ENCODE measurements around the gene SLC9A1. TPM values are rescaled to one million over a fixed set of nuclear protein-coding genes. Genes with fewer than 3 reads are reported as not detected.

Gene SLC9A1
- total and polyA plus RNA-seq, 4 donors: 4.5 to 24.9 (median 13.8) TPM

- H3K4me3 ChIP-seq (ENCODE audit: low read length in 2 of 2): no peak overlapping the region
- no peak for ATAC-seq (ENCODE audit: low FRiP score)
- H3K27ac ChIP-seq (ENCODE audit: low read depth in 1 of 2, low read length in 2 of 2): no peak overlapping the region
- no peaks in the 10 kb centered on the region for H3K27me3 ChIP-seq (ENCODE audit: control insufficient read depth in 1 of 2, insufficient read depth in 2 of 2, low read length in 1 of 2)
- 71 to 74% methylated on average over 5 of the region's 5 CpGs for WGBS, 2 donors
- H3K36me3 ChIP-seq (ENCODE audit: control insufficient read depth in 1 of 2, insufficient read depth in 2 of 2, low read length in 1 of 2): no peaks in the 10 kb centered on the region
- DNase-seq: no peak
- H3K4me1 ChIP-seq (ENCODE audit: control insufficient read depth in 1 of 2, insufficient read depth in 2 of 2, low read length in 2 of 2): no peaks in the 10 kb centered on the region
- no peaks in the 10 kb centered on the region for H3K9me3 ChIP-seq (ENCODE audit: control insufficient read depth, low read length)
- intact Hi-C loops (cut with DNase I): loop anchor here in 1 of 2 donors (10.0 kb wide), 1 partner anchor 126 kb away; the partner anchor contains the start of gene KDF1
Measured at GRCh38 chr1:27090911-27091310, 64.0 kb downstream of the SLC9A1 start.

- no peak overlapping the region for H3K4me3 ChIP-seq (ENCODE audit: low read length in 2 of 2)
- no peak overlapping the region for H3K27ac ChIP-seq (ENCODE audit: low read depth in 1 of 2, low read length in 2 of 2)
- H3K27me3 ChIP-seq (ENCODE audit: control insufficient read depth in 1 of 2, insufficient read depth in 2 of 2, low read length in 1 of 2): no peaks in the 10 kb centered on the region
- intact Hi-C loops (cut with DNase I): no loop called here
- H3K9me3 ChIP-seq (ENCODE audit: control insufficient read depth, low read length): peaks cover 3% of the 10 kb centered on the region
- no peaks in the 10 kb centered on the region for H3K36me3 ChIP-seq (ENCODE audit: control insufficient read depth in 1 of 2, insufficient read depth in 2 of 2, low read length in 1 of 2)
- ATAC-seq (ENCODE audit: low FRiP score): no peak
- no peak for DNase-seq
- 96% methylated on average over 10 of the region's 10 CpGs for WGBS, 2 donors
- no peaks in the 10 kb centered on the region for H3K4me1 ChIP-seq (ENCODE audit: control insufficient read depth in 1 of 2, insufficient read depth in 2 of 2, low read length in 2 of 2)
Measured at GRCh38 chr1:27087371-27088220, 67.3 kb downstream of the SLC9A1 start.

GRCh38 chr1:27086628-27087027, 68.3 kb downstream of the SLC9A1 start:
- ATAC-seq (ENCODE audit: low FRiP score) (no peak), DNase-seq (no peak)
- intact Hi-C loops (cut with DNase I): no loop called here
- Histone ChIP-seq H3K4me1 (ENCODE audit: control insufficient read depth in 1 of 2, insufficient read depth in 2 of 2, low read length in 2 of 2) (no peaks in the 10 kb centered on the region), H3K4me3 (ENCODE audit: low read length in 2 of 2) (no peak overlapping the region), H3K36me3 (ENCODE audit: control insufficient read depth in 1 of 2, insufficient read depth in 2 of 2, low read length in 1 of 2) (no peaks in the 10 kb centered on the region), H3K27me3 (ENCODE audit: control insufficient read depth in 1 of 2, insufficient read depth in 2 of 2, low read length in 1 of 2) (no peaks in the 10 kb centered on the region), H3K9me3 (ENCODE audit: control insufficient read depth, low read length) (peaks cover 3% of the 10 kb centered on the region), H3K27ac (ENCODE audit: low read depth in 1 of 2, low read length in 2 of 2) (no peak overlapping the region)
- WGBS, 2 donors: 94 to 95% methylated on average over 3 of the region's 3 CpGs

- H3K4me3 ChIP-seq (ENCODE audit: low read length in 2 of 2): no peak overlapping the region
- H3K27me3 ChIP-seq (ENCODE audit: control insufficient read depth in 1 of 2, insufficient read depth in 2 of 2, low read length in 1 of 2): no peaks in the 10 kb centered on the region
- 77 to 79% methylated on average over 3 of the region's 3 CpGs for WGBS, 2 donors
- no peaks in the 10 kb centered on the region for H3K36me3 ChIP-seq (ENCODE audit: control insufficient read depth in 1 of 2, insufficient read depth in 2 of 2, low read length in 1 of 2)
- no peak overlapping the region for H3K27ac ChIP-seq (ENCODE audit: low read depth in 1 of 2, low read length in 2 of 2)
- ATAC-seq (ENCODE audit: low FRiP score) (no peak), DNase-seq (no peak)
- intact Hi-C loops (cut with DNase I): no loop called here
- no peaks in the 10 kb centered on the region for H3K4me1 ChIP-seq (ENCODE audit: control insufficient read depth in 1 of 2, insufficient read depth in 2 of 2, low read length in 2 of 2)
- peaks cover 3% of the 10 kb centered on the region for H3K9me3 ChIP-seq (ENCODE audit: control insufficient read depth, low read length)
Measured at GRCh38 chr1:27086026-27086425, 68.9 kb downstream of the SLC9A1 start.

GRCh38 chr1:27084107-27084506, 70.8 kb downstream of the SLC9A1 start:
- Histone ChIP-seq H3K4me3 (ENCODE audit: low read length in 2 of 2) (no peak overlapping the region), H3K4me1 (ENCODE audit: control insufficient read depth in 1 of 2, insufficient read depth in 2 of 2, low read length in 2 of 2) (no peaks in the 10 kb centered on the region), H3K27ac (ENCODE audit: low read depth in 1 of 2, low read length in 2 of 2) (no peak overlapping the region), H3K36me3 (ENCODE audit: control insufficient read depth in 1 of 2, insufficient read depth in 2 of 2, low read length in 1 of 2) (no peaks in the 10 kb centered on the region), H3K9me3 (ENCODE audit: control insufficient read depth, low read length) (peaks cover 4% of the 10 kb centered on the region), H3K27me3 (ENCODE audit: control insufficient read depth in 1 of 2, insufficient read depth in 2 of 2, low read length in 1 of 2) (no peaks in the 10 kb centered on the region)
- ATAC-seq (ENCODE audit: low FRiP score) (no peak), DNase-seq (no peak)
- intact Hi-C loops (cut with DNase I): no loop called here
- 90 to 93% methylated on average over 4 of the region's 4 CpGs for WGBS, 2 donors

GRCh38 chr1:27077968-27078367, 77.0 kb downstream of the SLC9A1 start:
- Histone ChIP-seq H3K9me3 (ENCODE audit: control insufficient read depth, low read length) (peaks cover 1% of the 10 kb centered on the region), H3K4me3 (ENCODE audit: low read length in 2 of 2) (no peak overlapping the region), H3K27ac (ENCODE audit: low read depth in 1 of 2, low read length in 2 of 2) (no peak overlapping the region), H3K4me1 (ENCODE audit: control insufficient read depth in 1 of 2, insufficient read depth in 2 of 2, low read length in 2 of 2) (no peaks in the 10 kb centered on the region), H3K27me3 (ENCODE audit: control insufficient read depth in 1 of 2, insufficient read depth in 2 of 2, low read length in 1 of 2) (no peaks in the 10 kb centered on the region), H3K36me3 (ENCODE audit: control insufficient read depth in 1 of 2, insufficient read depth in 2 of 2, low read length in 1 of 2) (no peaks in the 10 kb centered on the region)
- intact Hi-C loops (cut with DNase I): no loop called here
- DNase-seq (no peak), ATAC-seq (ENCODE audit: low FRiP score) (no peak)
- 27 to 34% methylated on average over 4 to 5 of the region's 7 CpGs for WGBS, 2 donors

- DNase-seq (no peak), ATAC-seq (ENCODE audit: low FRiP score) (no peak)
- Histone ChIP-seq H3K4me3 (ENCODE audit: low read length in 2 of 2) (no peak overlapping the region), H3K9me3 (ENCODE audit: control insufficient read depth, low read length) (peaks cover 1% of the 10 kb centered on the region), H3K27me3 (ENCODE audit: control insufficient read depth in 1 of 2, insufficient read depth in 2 of 2, low read length in 1 of 2) (no peaks in the 10 kb centered on the region), H3K36me3 (ENCODE audit: control insufficient read depth in 1 of 2, insufficient read depth in 2 of 2, low read length in 1 of 2) (no peaks in the 10 kb centered on the region), H3K27ac (ENCODE audit: low read depth in 1 of 2, low read length in 2 of 2) (no peak overlapping the region), H3K4me1 (ENCODE audit: control insufficient read depth in 1 of 2, insufficient read depth in 2 of 2, low read length in 2 of 2) (no peaks in the 10 kb centered on the region)
- intact Hi-C loops (cut with DNase I): no loop called here
- 89 to 91% methylated on average over 2 of the region's 2 CpGs for WGBS, 2 donors
Measured at GRCh38 chr1:27076803-27077202, 78.1 kb downstream of the SLC9A1 start.

- Histone ChIP-seq H3K27ac (ENCODE audit: low read depth in 1 of 2, low read length in 2 of 2) (no peak overlapping the region), H3K36me3 (ENCODE audit: control insufficient read depth in 1 of 2, insufficient read depth in 2 of 2, low read length in 1 of 2) (no peaks in the 10 kb centered on the region), H3K9me3 (ENCODE audit: control insufficient read depth, low read length) (no peaks in the 10 kb centered on the region), H3K4me1 (ENCODE audit: control insufficient read depth in 1 of 2, insufficient read depth in 2 of 2, low read length in 2 of 2) (no peaks in the 10 kb centered on the region), H3K27me3 (ENCODE audit: control insufficient read depth in 1 of 2, insufficient read depth in 2 of 2, low read length in 1 of 2) (no peaks in the 10 kb centered on the region), H3K4me3 (ENCODE audit: low read length in 2 of 2) (no peak overlapping the region)
- 68 to 72% methylated on average over 3 of the region's 3 CpGs for WGBS, 2 donors
- intact Hi-C loops (cut with DNase I): no loop called here
- DNase-seq (no peak), ATAC-seq (ENCODE audit: low FRiP score) (no peak)
Measured at GRCh38 chr1:27074175-27074780, 80.6 kb downstream of the SLC9A1 start.

- WGBS, 2 donors: 43 to 48% methylated on average over 8 of the region's 8 CpGs
- Histone ChIP-seq H3K27ac (ENCODE audit: low read depth in 1 of 2, low read length in 2 of 2) (no peak overlapping the region), H3K27me3 (ENCODE audit: control insufficient read depth in 1 of 2, insufficient read depth in 2 of 2, low read length in 1 of 2) (no peaks in the 10 kb centered on the region), H3K36me3 (ENCODE audit: control insufficient read depth in 1 of 2, insufficient read depth in 2 of 2, low read length in 1 of 2) (no peaks in the 10 kb centered on the region), H3K4me3 (ENCODE audit: low read length in 2 of 2) (no peak overlapping the region), H3K9me3 (ENCODE audit: control insufficient read depth, low read length) (no peaks in the 10 kb centered on the region), H3K4me1 (ENCODE audit: control insufficient read depth in 1 of 2, insufficient read depth in 2 of 2, low read length in 2 of 2) (no peaks in the 10 kb centered on the region)
- intact Hi-C loops (cut with DNase I): no loop called here
- DNase-seq (no peak), ATAC-seq (ENCODE audit: low FRiP score) (peak; percentile 11)
Measured at GRCh38 chr1:27071049-27071416, 83.9 kb downstream of the SLC9A1 start.
